UCSD-AML1 (cell line): ENCODE data around the gene C19orf18.

ENCODE experiments used
- DNase-seq: peaks from one replicate; lab custom pipeline; 2025; ENCODE audit not compliant: unreplicated experiment; lab: John Stamatoyannopoulos, UW

C19orf18 gene

GRCh38 chr19:57947419-57948134 lies 26.8 kb downstream of the C19orf18 start, which contains the start of gene ZNF256:
TSS of gene ZNF256 (minus strand) at chr19:57947706. CDS start at chr19:57947474, 232 bp downstream.
- peak; percentile 94 for DNase-seq

- DNase-seq: no peak
Measured at GRCh38 chr19:57947088-57947418, 27.3 kb downstream of the C19orf18 start.

- DNase-seq: no peak
Measured at GRCh38 chr19:57946316-57946715, 28.0 kb downstream of the C19orf18 start.

GRCh38 chr19:57941593-57941992 lies 32.7 kb downstream of the C19orf18 start:
- DNase-seq: no peak

GRCh38 chr19:57935731-57936130 lies 38.6 kb downstream of the C19orf18 start:
- DNase-seq: no peak

GRCh38 chr19:57934820-57935665 lies 39.3 kb downstream of the C19orf18 start, which contains the start of gene ZNF418:
TSS of gene ZNF418 (minus strand) at chr19:57935402. CDS start at chr19:57933822, 1,580 bp downstream.
- DNase-seq: no peak

GRCh38 chr19:57927587-57927986 lies 46.7 kb downstream of the C19orf18 start:
- no peak for DNase-seq

GRCh38 chr19:57916168-57916995 lies 58.0 kb downstream of the C19orf18 start, which contains the start of gene ZNF417:
TSS of gene ZNF417 (minus strand) at chr19:57916592. CDS start at chr19:57916411, 181 bp downstream.
- peak; percentile 80 for DNase-seq

- DNase-seq: no peak
Measured at GRCh38 chr19:57914531-57914930, 59.8 kb downstream of the C19orf18 start.
